Heart left ventricle (tissue), 16 donors: ENCODE measurements around the gene OSBPL9. TPM values are rescaled to one million over a fixed set of nuclear protein-coding genes. Genes with fewer than 3 reads are reported as not detected.
A peak's percentile ranks its signal among the peaks of the same experiment; 100 is the strongest.

ENCODE experiments used
- ATAC-seq, 4 donors: fragments of 200-7000 bp; cut with Tn5 transposase; one replicate each; pipeline ENCODE4 v1.9.1; 2020 to 2022; ENCODE audit warnings: moderate library complexity in 4 of 4, mild to moderate bottlenecking in 3 of 4, moderate number of reproducible peaks in 1 of 4
- DNase-seq, 5 donors: peaks; one replicate each; pipeline ENCODE4 v3.0.0-alpha.2; 2020
- H3K27ac ChIP-seq, 12 donors: fragments of 200-600 bp; sonication (generic) in 4 of 12; one replicate each; pipeline versions ENCODE4 v1.5.0 to v1.8.0; 2016 to 2022; ENCODE audit warnings: mild to moderate bottlenecking in 2 of 12
- H3K27me3 ChIP-seq, 9 donors: fragments of 200-600 bp; sonication (generic) in 2 of 9; one replicate each; pipeline versions ENCODE4 v1.5.1 to v1.8.0; 2016 to 2022; ENCODE audit warnings: mild to moderate bottlenecking in 3 of 9
- H3K36me3 ChIP-seq, 9 donors: fragments of 200-600 bp; sonication (generic) in 2 of 9; one replicate each; pipeline versions ENCODE4 v1.5.0 to v1.8.0; 2018 to 2022; ENCODE audit warnings: mild to moderate bottlenecking in 2 of 9
- H3K4me1 ChIP-seq, 12 donors: fragments of 200-600 bp; sonication (generic) in 4 of 12; one replicate each; pipeline versions ENCODE4 v1.5.0 to v1.8.0; 2016 to 2022; ENCODE audit warnings: mild to moderate bottlenecking in 3 of 12
- H3K4me3 ChIP-seq, 12 donors: fragments of 200-600 bp; sonication (generic) in 4 of 12; one replicate each; pipeline versions ENCODE4 v1.5.0 to v1.8.0; 2017 to 2022; ENCODE audit warnings: mild to moderate bottlenecking in 9 of 12, moderate library complexity in 4 of 12
- H3K9me3 ChIP-seq, 12 donors: fragments of 200-600 bp; sonication (generic) in 4 of 12; one replicate each; pipeline versions ENCODE4 v1.5.0 to v1.8.0; 2016 to 2022; ENCODE audit warnings: mild to moderate bottlenecking in 1 of 12
- POLR2A ChIP-seq, 2 donors: fragments of 450-650 bp; IDR thresholded peaks; one replicate each; pipeline ENCODE4 v1.6.1; 2017; ENCODE audit warnings: antibody characterized with exemption in 2 of 2, mild to moderate bottlenecking in 2 of 2, moderate library complexity in 2 of 2
- WGBS, 4 donors: extraction: QIAGEN DNeasy Blood & Tissue Kit in 2 of 4; methylation state at CpG; one replicate each; pipeline versions ENCODE4 v1.1.5 to v1.1.7; 2013 to 2018; 5-methylcytosine and 5-hydroxymethylcytosine counted together
- intact Hi-C, 10 donors: fragments of 100-400 bp; cut with DNase I; formaldehyde crosslinking; loops; one replicate each; pipeline versions ENCODE4 v1.11.1 to v1.14.2; 2022
- polyA plus RNA-seq, 2 donors: library from polyadenylated mRNA; stranded (reverse); fragments of 200-250 nt; gene quantifications; one replicate each; pipeline ENCODE4 v1.2.3, GENCODE V29; 2013
- total RNA-seq, 9 donors: library from RNA; depleted of rRNA in 2 of 9; stranded (reverse); fragments of >200 nt in 2 of 9; fragmentation: NEBNext Ultra II Directional in 3 of 9; extraction: Animal tissue kit (Norgen Biotek cat#: 25700) in 3 of 9; gene quantifications; one replicate each; pipeline versions ENCODE4 v1.1.0 to v1.2.4, GENCODE V29; 2016 to 2023
- TF ChIP-seq, protein P1 (sequence below), 12 donors: fragments of 200-600 bp; sonication (generic) in 4 of 12; IDR thresholded peaks; one replicate each; pipeline versions ENCODE4 v1.5.0 to v1.8.0; 2018 to 2022; ENCODE audit warnings: antibody characterized with exemption in 12 of 12, mild to moderate bottlenecking in 5 of 12
- donor health status: ischemic (EF 13 %, LVEDD 7.1; RV severe dilation, severe dysfunction).
- donor health status: healthy with polysubstance abuse.
- donor health status: DM: no; HTN: yes; CAD: no.
- donor health status: DM: no; HTN: no; CAD: no.
- donor health status: ischemic (EF 25% LVEDD 6.9; RV normal size, moderate dysfunction).
- donor health status: ischemic (EF 25% LVEDD 5.7; RV mildly dilated, moderate dysfunction).
- donor health status: healthy.
- donor health status: DM: yes; HTN: yes; CAD: no.
- donor health status: ischemic (EF 35%, LVEDD 5.7; RV mildly dilated, moderate dysfunction).
- donor health status: nonischemic (EF 11% LVEDD 7.7; RV severe dilation, severe dysfunction).
- donor health status: DM: yes; HTN: yes; CAD: no.
- donor health status: PGD.
- donor health status: ischemic (EF 29% LVEDD 5.4; RV normal size, mild dysfunction).
- donor health status: nonischemic (EF 23%, LVEDD 6.1; RV moderate dilation, normal function).

OSBPL9 gene
- total and polyA plus RNA-seq, 11 donors: 44.5 to 69.5 (median 52.5) TPM

DNA sequence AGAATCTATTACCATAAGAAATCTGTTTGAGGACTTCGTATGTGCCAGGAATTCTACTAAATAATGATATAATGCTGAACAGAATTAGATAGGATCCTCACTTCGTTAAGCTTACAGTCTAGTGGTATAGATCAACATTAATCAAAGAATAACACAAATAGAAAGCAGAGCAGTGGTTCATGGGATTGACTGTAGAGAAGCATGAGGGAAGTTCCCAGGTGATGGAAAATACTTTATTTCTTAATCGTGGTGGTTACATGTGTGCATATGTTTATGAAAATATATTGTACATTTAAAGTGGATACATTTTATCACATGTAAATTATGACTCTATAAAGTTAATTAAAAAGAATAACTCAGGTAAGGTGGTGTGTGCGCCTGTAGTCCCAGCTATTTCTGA, 110.5 kb downstream of the OSBPL9 start:
- DNase-seq (no peak), ATAC-seq (no peak)
- H3K4me3 ChIP-seq: no peak overlapping the region
- H3K9me3 ChIP-seq: no peaks in the 10 kb centered on the region
- H3K4me1 ChIP-seq: peaks cover 0 to 44% (median 25%) of the 10 kb centered on the region in 12 donors
- TF ChIP-seq, protein P1, sequence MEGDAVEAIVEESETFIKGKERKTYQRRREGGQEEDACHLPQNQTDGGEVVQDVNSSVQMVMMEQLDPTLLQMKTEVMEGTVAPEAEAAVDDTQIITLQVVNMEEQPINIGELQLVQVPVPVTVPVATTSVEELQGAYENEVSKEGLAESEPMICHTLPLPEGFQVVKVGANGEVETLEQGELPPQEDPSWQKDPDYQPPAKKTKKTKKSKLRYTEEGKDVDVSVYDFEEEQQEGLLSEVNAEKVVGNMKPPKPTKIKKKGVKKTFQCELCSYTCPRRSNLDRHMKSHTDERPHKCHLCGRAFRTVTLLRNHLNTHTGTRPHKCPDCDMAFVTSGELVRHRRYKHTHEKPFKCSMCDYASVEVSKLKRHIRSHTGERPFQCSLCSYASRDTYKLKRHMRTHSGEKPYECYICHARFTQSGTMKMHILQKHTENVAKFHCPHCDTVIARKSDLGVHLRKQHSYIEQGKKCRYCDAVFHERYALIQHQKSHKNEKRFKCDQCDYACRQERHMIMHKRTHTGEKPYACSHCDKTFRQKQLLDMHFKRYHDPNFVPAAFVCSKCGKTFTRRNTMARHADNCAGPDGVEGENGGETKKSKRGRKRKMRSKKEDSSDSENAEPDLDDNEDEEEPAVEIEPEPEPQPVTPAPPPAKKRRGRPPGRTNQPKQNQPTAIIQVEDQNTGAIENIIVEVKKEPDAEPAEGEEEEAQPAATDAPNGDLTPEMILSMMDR (IDR thresholded peaks at IDR 0.05): no peak
- no peak for TF ChIP-seq POLR2A (IDR thresholded peaks at IDR 0.05)
- H3K27me3 ChIP-seq: no peaks in the 10 kb centered on the region
- H3K27ac ChIP-seq: no peak overlapping the region
- WGBS, 4 donors: 91 to 94% (median 93%) methylated on average over 4 of the region's 4 CpGs
- no peaks in the 10 kb centered on the region for H3K36me3 ChIP-seq
- intact Hi-C loops: loop anchor here in 2 of 10 donors (5.0 kb wide), 2 partner anchors 35 to 60 kb away; no protein-coding TSS in a partner anchor

DNA sequence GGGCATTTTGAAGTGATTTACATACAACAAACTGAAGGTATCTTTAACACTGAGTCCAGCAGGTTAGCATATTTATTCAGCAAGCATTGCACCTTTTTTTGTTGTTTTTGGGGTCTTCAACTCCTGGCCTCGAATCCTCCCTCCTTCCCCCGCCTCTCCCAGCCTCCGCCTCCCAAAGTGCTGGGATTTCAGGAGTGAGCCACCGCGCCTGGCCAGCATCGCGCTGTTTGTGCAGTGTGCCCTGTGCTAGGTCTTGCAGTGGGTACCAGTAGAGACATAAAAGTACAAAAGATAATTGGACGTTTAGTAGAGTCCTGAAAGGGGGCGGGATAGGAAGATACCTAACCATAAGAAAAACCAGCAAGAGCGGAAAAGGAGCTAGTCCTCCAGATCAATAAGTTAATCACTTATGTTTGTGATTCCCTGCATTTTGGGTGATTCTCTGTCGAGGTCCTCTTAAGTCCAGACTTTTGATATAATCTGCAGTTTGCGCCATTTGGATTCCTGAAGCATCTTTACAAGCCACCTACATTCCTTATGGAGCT, 111.8 kb downstream of the OSBPL9 start:
- Histone ChIP-seq H3K4me1 (peaks cover 0 to 58% (median 38%) of the 10 kb centered on the region in 12 donors), H3K27me3 (no peaks in the 10 kb centered on the region), H3K9me3 (no peaks in the 10 kb centered on the region), H3K4me3 (peak overlapping the region; percentile 42 to 87 (median 73)), H3K36me3 (no peaks in the 10 kb centered on the region), H3K27ac (peak overlapping the region in 8 of 12 donors; percentile 7 to 93 (median 88))
- TF ChIP-seq POLR2A (IDR thresholded peaks at IDR 0.05): no peak
- no peak for ATAC-seq
- no peak for DNase-seq
- intact Hi-C loops: loop anchor here in 2 of 10 donors (5.0 kb wide), 2 partner anchors 36 to 61 kb away; no protein-coding TSS in a partner anchor
- WGBS, 4 donors: 47 to 63% (median 54%) methylated on average over 12 of the region's 12 CpGs

DNA sequence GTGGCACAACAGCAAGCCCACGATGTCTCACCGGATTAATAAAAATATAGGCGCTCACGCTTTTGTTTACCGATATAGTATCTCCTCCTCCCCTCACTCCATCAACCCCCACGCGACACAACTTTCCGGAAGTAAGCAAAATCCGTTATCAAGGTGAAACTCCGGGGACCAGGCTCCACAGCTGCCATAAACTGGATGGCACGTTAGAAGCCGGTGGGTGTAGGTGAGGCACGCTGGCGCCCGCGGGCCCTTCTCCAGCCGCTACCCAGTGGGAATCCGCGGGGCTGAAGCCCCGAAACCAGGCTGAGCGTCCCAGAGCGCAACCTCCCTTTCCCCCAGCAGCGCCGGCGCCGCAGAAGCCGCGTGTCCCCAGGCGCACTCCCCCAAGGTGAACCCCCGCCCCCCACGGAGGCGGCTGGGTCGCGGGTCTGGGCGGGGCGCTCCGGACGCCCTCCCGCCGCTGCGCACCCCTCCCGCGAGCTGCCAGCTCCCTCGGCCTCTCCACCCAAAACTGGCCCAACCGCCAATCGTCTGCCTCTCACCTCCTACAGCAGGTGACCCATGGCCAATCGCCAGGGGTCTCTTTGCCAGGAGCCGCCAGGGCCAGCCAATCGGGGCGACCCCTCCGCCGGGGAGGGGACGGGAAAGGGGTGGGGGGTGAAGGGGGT, 112.4 kb downstream of the OSBPL9 start:
- DNase-seq (peak; percentile 93 to 96 (median 93)), ATAC-seq (peak; percentile 90 to 97 (median 96))
- Histone ChIP-seq H3K4me3 (peak overlapping the region; percentile 42 to 87 (median 73)), H3K27ac (peak overlapping the region; percentile 62 to 93 (median 88)), H3K9me3 (no peaks in the 10 kb centered on the region), H3K27me3 (no peaks in the 10 kb centered on the region), H3K4me1 (peaks cover 0 to 64% (median 43%) of the 10 kb centered on the region in 12 donors), H3K36me3 (no peaks in the 10 kb centered on the region)
- 2 to 5% (median 3%) methylated on average over 25 to 53 of the region's 53 CpGs for WGBS, 4 donors
- intact Hi-C loops: loop anchor here in 2 of 10 donors (5.0 kb wide), 2 partner anchors 37 to 62 kb away; no protein-coding TSS in a partner anchor
- TF ChIP-seq POLR2A (IDR thresholded peaks at IDR 0.05): peak in 1 of 2 donors; percentile 48
- TF ChIP-seq, protein P1 (IDR thresholded peaks at IDR 0.05): no peak

DNA sequence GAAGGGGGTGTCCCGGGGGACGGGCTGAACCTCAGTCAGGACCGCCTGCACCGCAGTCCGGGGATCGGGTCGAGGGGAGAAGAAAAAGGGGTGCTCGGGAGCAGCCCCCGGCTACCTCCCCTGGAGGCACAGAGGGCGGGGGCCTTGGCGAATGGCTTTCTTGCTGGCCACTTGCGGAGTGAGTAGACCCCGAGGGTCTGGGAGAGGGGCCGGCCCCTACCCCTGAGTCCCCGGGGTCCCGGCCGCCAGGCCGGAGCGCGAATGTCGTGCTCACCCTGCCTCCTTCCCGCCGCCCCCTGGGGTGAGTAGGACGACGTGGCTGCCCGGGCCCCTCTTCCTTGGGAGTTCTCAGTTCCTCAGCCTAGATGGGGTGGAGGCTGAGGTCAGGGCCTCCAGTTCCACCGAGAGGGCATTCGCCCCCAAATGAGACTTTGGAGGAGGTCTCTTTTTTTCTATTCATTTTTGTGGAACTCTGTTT, 113.0 kb downstream of the OSBPL9 start:
- H3K27ac ChIP-seq: peak overlapping the region; percentile 62 to 93 (median 88)
- intact Hi-C loops: loop anchor here in 4 of 10 donors (5.0 to 10.0 kb wide), 3 partner anchors 38 to 65 kb away; no protein-coding TSS in a partner anchor
- no peaks in the 10 kb centered on the region for H3K36me3 ChIP-seq
- TF ChIP-seq, protein P1 (IDR thresholded peaks at IDR 0.05): no peak
- no peak for TF ChIP-seq POLR2A (IDR thresholded peaks at IDR 0.05)
- 3 to 5% (median 4%) methylated on average over 19 to 28 of the region's 28 CpGs for WGBS, 4 donors
- H3K4me1 ChIP-seq: peaks cover 0 to 69% (median 48%) of the 10 kb centered on the region in 12 donors
- ATAC-seq (peak; percentile 1 to 56 (median 38)), DNase-seq (peak in 1 of 5 donors; percentile 36)
- peak overlapping the region; percentile 42 to 87 (median 73) for H3K4me3 ChIP-seq
- no peaks in the 10 kb centered on the region for H3K9me3 ChIP-seq
- no peaks in the 10 kb centered on the region for H3K27me3 ChIP-seq
